ENCODE results near the gene ZP2.

The ZP2 gene

GRCh38 chr16:21206550-21206949 is 4.8 kb downstream of the ZP2 start:
- TF ChIP-seq CTCF (IDR thresholded peaks at IDR 0.05; ENCODE audit: low read depth, low read length, poor library complexity, severe bottlenecking) = no peak
- no peak for TF ChIP-seq EZH2phosphoT487 (IDR thresholded peaks at IDR 0.05; ENCODE audit: borderline replicate concordance, low read length)
- H4K20me1 ChIP-seq (ENCODE audit: control insufficient read depth, insufficient read depth, low read depth, low read length) = no peaks in the 10 kb centered on the region
- no peaks in the 10 kb centered on the region for H3K79me2 ChIP-seq (ENCODE audit: control insufficient read depth, low read length)
- H3K27me3 ChIP-seq (ENCODE audit: control insufficient read depth, low read length) = peaks cover 36% of the 10 kb centered on the region
- no peaks in the 10 kb centered on the region for H3K9me3 ChIP-seq (ENCODE audit: control insufficient read depth, insufficient read depth, low read length)
- no peak overlapping the region for H3K4me2 ChIP-seq (ENCODE audit: low read length)
- H3F3A ChIP-seq (ENCODE audit: control insufficient read depth, insufficient read depth) = no peaks in the 10 kb centered on the region
- H3K4me3 ChIP-seq (ENCODE audit: low read length) = no peak overlapping the region
- no peaks in the 10 kb centered on the region for H3K36me3 ChIP-seq (ENCODE audit: control insufficient read depth, low read length)
- H3K27ac ChIP-seq (ENCODE audit: low read depth, low read length) = no peak overlapping the region
- no peaks in the 10 kb centered on the region for H3K9me2 ChIP-seq (replicated peaks; ENCODE audit: control insufficient read depth, low read length)
- no peaks in the 10 kb centered on the region for H3K4me1 ChIP-seq (ENCODE audit: control insufficient read depth, low read length)

GRCh38 chr16:21205303-21205702 is 6.1 kb downstream of the ZP2 start:
- Histone ChIP-seq H4K20me1 (ENCODE audit: control insufficient read depth, insufficient read depth, low read depth, low read length) (no peaks in the 10 kb centered on the region), H3K79me2 (ENCODE audit: control insufficient read depth, low read length) (no peaks in the 10 kb centered on the region), H3K4me3 (ENCODE audit: low read length) (no peak overlapping the region), H3K27ac (ENCODE audit: low read depth, low read length) (no peak overlapping the region), H3K27me3 (ENCODE audit: control insufficient read depth, low read length) (peaks cover 46% of the 10 kb centered on the region), H3K9me2 (replicated peaks; ENCODE audit: control insufficient read depth, low read length) (no peaks in the 10 kb centered on the region), H3K36me3 (ENCODE audit: control insufficient read depth, low read length) (no peaks in the 10 kb centered on the region), H3K4me1 (ENCODE audit: control insufficient read depth, low read length) (no peaks in the 10 kb centered on the region), H3K4me2 (ENCODE audit: low read length) (no peak overlapping the region), H3F3A (ENCODE audit: control insufficient read depth, insufficient read depth) (no peaks in the 10 kb centered on the region), H3K9me3 (ENCODE audit: control insufficient read depth, insufficient read depth, low read length) (no peaks in the 10 kb centered on the region)
- TF ChIP-seq EZH2phosphoT487 (IDR thresholded peaks at IDR 0.05; ENCODE audit: borderline replicate concordance, low read length) (no peak), CTCF (IDR thresholded peaks at IDR 0.05; ENCODE audit: low read depth, low read length, poor library complexity, severe bottlenecking) (no peak)

GRCh38 chr16:21203155-21203797 is 8.1 kb downstream of the ZP2 start:
- H3K4me1 ChIP-seq (ENCODE audit: control insufficient read depth, low read length) = no peaks in the 10 kb centered on the region
- H3F3A ChIP-seq (ENCODE audit: control insufficient read depth, insufficient read depth) = no peaks in the 10 kb centered on the region
- H3K9me3 ChIP-seq (ENCODE audit: control insufficient read depth, insufficient read depth, low read length) = no peaks in the 10 kb centered on the region
- no peaks in the 10 kb centered on the region for H3K36me3 ChIP-seq (ENCODE audit: control insufficient read depth, low read length)
- no peaks in the 10 kb centered on the region for H3K9me2 ChIP-seq (replicated peaks; ENCODE audit: control insufficient read depth, low read length)
- H3K27me3 ChIP-seq (ENCODE audit: control insufficient read depth, low read length) = peaks cover 46% of the 10 kb centered on the region
- H3K27ac ChIP-seq (ENCODE audit: low read depth, low read length) = no peak overlapping the region
- H3K4me2 ChIP-seq (ENCODE audit: low read length) = no peak overlapping the region
- TF ChIP-seq CTCF (IDR thresholded peaks at IDR 0.05; ENCODE audit: low read depth, low read length, poor library complexity, severe bottlenecking) = no peak
- no peak for TF ChIP-seq EZH2phosphoT487 (IDR thresholded peaks at IDR 0.05; ENCODE audit: borderline replicate concordance, low read length)
- H4K20me1 ChIP-seq (ENCODE audit: control insufficient read depth, insufficient read depth, low read depth, low read length) = no peaks in the 10 kb centered on the region
- H3K4me3 ChIP-seq (ENCODE audit: low read length) = no peak overlapping the region
- no peaks in the 10 kb centered on the region for H3K79me2 ChIP-seq (ENCODE audit: control insufficient read depth, low read length)
